Transverse colon (tissue), 4 donors: ENCODE measurements around the gene BLOC1S6. TPM values are rescaled to one million over a fixed set of nuclear protein-coding genes. Genes with fewer than 3 reads are reported as not detected.
A peak's percentile ranks its signal among the peaks of the same experiment; 100 is the strongest.

Experiments
- DNase-seq: peaks from one replicate; pipeline ENCODE4 v3.0.0-alpha.2; 2019
- H3K27ac ChIP-seq, 4 donors: fragments of 200-600 bp; sonication (generic); 2 replicates each; pipeline ENCODE4 v1.5.1; 2016 to 2018; ENCODE audit warnings: inconsistent platforms in 4 of 4
- H3K27me3 ChIP-seq: fragments of 200-600 bp; sonication (generic); 2 replicates; pipeline ENCODE4 v1.5.1; 2017; ENCODE audit warnings: inconsistent platforms
- H3K36me3 ChIP-seq, 4 donors: fragments of 200-600 bp; sonication (generic); 2 replicates each; pipeline ENCODE4 v1.5.1; 2017 to 2019; ENCODE audit warnings: inconsistent platforms in 4 of 4
- H3K4me1 ChIP-seq, 4 donors: fragments of 200-600 bp; sonication (generic); 2 replicates each; pipeline ENCODE4 v1.5.1; 2017 to 2020; ENCODE audit warnings: inconsistent platforms in 4 of 4
- H3K4me3 ChIP-seq, 4 donors: fragments of 200-600 bp; sonication (generic); 1 replicate in 1 of 4; 2 replicates in 3 of 4; pipeline versions ENCODE4 v1.5.1 to v1.6.1; 2017 to 2019; ENCODE audit warnings: inconsistent platforms in 4 of 4
- H3K9me3 ChIP-seq, 2 donors: fragments of 200-600 bp; sonication (generic); 2 replicates each; pipeline ENCODE4 v1.5.1; 2017 to 2019; ENCODE audit warnings: inconsistent platforms in 2 of 2
- EP300 ChIP-seq: sonication (generic); formaldehyde crosslinking; IDR thresholded peaks from one replicate; pipeline ENCODE4 v1.6.1; 2017; ENCODE audit warnings: antibody characterized with exemption, low read depth
- POLR2A ChIP-seq: fragments of 450-650 bp; IDR thresholded peaks from one replicate; pipeline ENCODE4 v1.6.1; 2016; ENCODE audit warnings: antibody characterized with exemption, mild to moderate bottlenecking, moderate library complexity
- POLR2AphosphoS5 ChIP-seq, 3 donors: sonication (generic); formaldehyde crosslinking; IDR thresholded peaks; one replicate each; pipeline ENCODE4 v1.6.1; 2016; ENCODE audit warnings: antibody characterized with exemption in 3 of 3
- WGBS, 2 donors: methylation state at CpG; one replicate each; pipeline ENCODE4 v1.1.5; 2018; ENCODE audit warnings: low coverage in 1 of 2; 5-methylcytosine and 5-hydroxymethylcytosine counted together
- in situ Hi-C, 4 donors: fragments of 200-750 bp; cut with MboI; loops; one replicate each; pipeline versions ENCODE4 v1.15.0 to v1.15.1; 2017; ENCODE audit warnings: low sequenced_read_pairs in 3 of 4, low pct_ligation_motif_present in 1 of 4, low pct_unique_long_range_greater_than_20kb in 1 of 4
- intact Hi-C: fragments of 100-400 bp; cut with DNase I; formaldehyde crosslinking; loops from one replicate; pipeline ENCODE4 v1.15.1; 2023; ENCODE audit warnings: low total_unique reads
- total RNA-seq, 4 donors: library from RNA; depleted of rRNA; stranded (reverse); fragments of >200 nt; gene quantifications; one replicate each; pipeline ENCODE4 v1.1.0, GENCODE V29; 2016
- TF ChIP-seq, protein P1 (sequence below), 5 experiments: fragments of 200-600 bp in 3 of 5; fragments of 450-650 bp in 2 of 5; sonication (generic) in 3 of 5; IDR thresholded peaks; 1 replicate in 2 of 5; 2 replicates in 3 of 5; pipeline ENCODE4 v1.5.1; 2016 to 2017; ENCODE audit warnings: antibody characterized with exemption in 5 of 5, inconsistent platforms in 3 of 5, mild to moderate bottlenecking in 2 of 5, moderate library complexity in 1 of 5

BLOC1S6 gene
- total RNA-seq, 4 donors from 2014 or later: 6.7 to 35.4 (median 23.8) TPM

DNA sequence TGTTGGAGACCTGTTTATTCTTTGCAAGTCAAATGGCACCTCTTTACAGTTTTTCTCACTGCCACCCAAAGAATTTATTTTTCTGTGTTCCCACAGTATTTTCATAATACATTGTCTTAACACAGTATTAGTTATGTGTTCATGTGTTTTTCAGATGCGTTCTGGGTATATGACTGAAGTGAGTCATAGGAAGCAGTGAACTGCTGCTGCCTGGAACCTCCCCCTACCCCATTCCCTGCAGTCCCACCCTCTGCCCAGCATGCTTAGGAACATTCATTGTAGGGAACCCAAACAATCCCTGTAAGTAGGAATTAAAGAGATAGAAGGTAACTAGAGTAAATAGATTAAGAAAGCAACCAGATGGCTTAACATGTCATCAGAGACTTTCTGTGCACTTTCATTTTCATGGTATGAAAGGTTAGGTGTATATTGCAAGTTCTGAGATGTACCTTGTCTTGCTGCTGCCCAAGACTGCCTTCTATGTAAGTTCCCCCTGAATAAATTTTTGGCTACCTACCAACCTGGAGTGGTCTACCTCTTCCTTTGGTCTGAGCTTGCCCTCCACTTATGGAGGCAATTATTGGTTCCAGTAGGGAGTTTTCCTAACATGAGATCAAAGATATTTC is 25.7 kb downstream of the BLOC1S6 start:
- DNase-seq: no peak
- TF ChIP-seq, protein P1, sequence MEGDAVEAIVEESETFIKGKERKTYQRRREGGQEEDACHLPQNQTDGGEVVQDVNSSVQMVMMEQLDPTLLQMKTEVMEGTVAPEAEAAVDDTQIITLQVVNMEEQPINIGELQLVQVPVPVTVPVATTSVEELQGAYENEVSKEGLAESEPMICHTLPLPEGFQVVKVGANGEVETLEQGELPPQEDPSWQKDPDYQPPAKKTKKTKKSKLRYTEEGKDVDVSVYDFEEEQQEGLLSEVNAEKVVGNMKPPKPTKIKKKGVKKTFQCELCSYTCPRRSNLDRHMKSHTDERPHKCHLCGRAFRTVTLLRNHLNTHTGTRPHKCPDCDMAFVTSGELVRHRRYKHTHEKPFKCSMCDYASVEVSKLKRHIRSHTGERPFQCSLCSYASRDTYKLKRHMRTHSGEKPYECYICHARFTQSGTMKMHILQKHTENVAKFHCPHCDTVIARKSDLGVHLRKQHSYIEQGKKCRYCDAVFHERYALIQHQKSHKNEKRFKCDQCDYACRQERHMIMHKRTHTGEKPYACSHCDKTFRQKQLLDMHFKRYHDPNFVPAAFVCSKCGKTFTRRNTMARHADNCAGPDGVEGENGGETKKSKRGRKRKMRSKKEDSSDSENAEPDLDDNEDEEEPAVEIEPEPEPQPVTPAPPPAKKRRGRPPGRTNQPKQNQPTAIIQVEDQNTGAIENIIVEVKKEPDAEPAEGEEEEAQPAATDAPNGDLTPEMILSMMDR (IDR thresholded peaks at IDR 0.05): no peak
- TF ChIP-seq POLR2AphosphoS5 (IDR thresholded peaks at IDR 0.05) (no peak), POLR2A (no peak), EP300 (no peak)

GRCh38 chr15:45616901-45617323 is 29.7 kb downstream of the BLOC1S6 start:
- H3K27ac ChIP-seq: peak overlapping the region in 1 of 4 donors; percentile 20
- in situ Hi-C loops: loop anchor here (10.0 to 25.0 kb wide), 4 partner anchors 155 to 455 kb away; partner anchors contain the start of gene SHF (in 1 of the 4)
- TF ChIP-seq POLR2AphosphoS5 (IDR thresholded peaks at IDR 0.05): peak in 1 of 3 donors; percentile 44
- TF ChIP-seq, protein P1 (IDR thresholded peaks at IDR 0.05): no peak
- DNase-seq: peak; percentile 30
- H3K36me3 ChIP-seq: no peaks in the 10 kb centered on the region
- no peak overlapping the region for H3K4me3 ChIP-seq
- peaks cover 0 to 4% (median 0%) of the 10 kb centered on the region in 4 donors for H3K4me1 ChIP-seq
- H3K27me3 ChIP-seq: no peaks in the 10 kb centered on the region
- intact Hi-C loops: no loop called here
- 55% methylated on average over 3 of the region's 3 CpGs; no CpG with 5 or more reads in 1 of the 2 donors for WGBS, 2 donors
- H3K9me3 ChIP-seq: no peaks in the 10 kb centered on the region

More for the DNA sequence above, 25.7 kb downstream of the BLOC1S6 start:
- no peaks in the 10 kb centered on the region for H3K9me3 ChIP-seq
- intact Hi-C loops: no loop called here
- 43 to 50% methylated on average over 1 of the region's 1 CpG for WGBS, 2 donors
- in situ Hi-C loops: loop anchor here (10.0 to 25.0 kb wide), 4 partner anchors 151 to 451 kb away; partner anchors contain the start of gene SHF (in 1 of the 4)
- H3K27ac ChIP-seq: no peak overlapping the region
- H3K36me3 ChIP-seq: no peaks in the 10 kb centered on the region
- peaks cover 0 to 4% (median 0%) of the 10 kb centered on the region in 4 donors for H3K4me1 ChIP-seq
- H3K27me3 ChIP-seq: no peaks in the 10 kb centered on the region
- no peak overlapping the region for H3K4me3 ChIP-seq

GRCh38 chr15:45618813-45619212 is 31.6 kb downstream of the BLOC1S6 start:
- TF ChIP-seq, protein P1 (IDR thresholded peaks at IDR 0.05): no peak
- TF ChIP-seq POLR2A: no peak
- no peak for TF ChIP-seq EP300
- no peak for TF ChIP-seq POLR2AphosphoS5 (IDR thresholded peaks at IDR 0.05)
- 77% methylated on average over 3 to 5 of the region's 5 CpGs for WGBS, 2 donors
- H3K4me1 ChIP-seq: peaks cover 0 to 4% (median 0%) of the 10 kb centered on the region in 4 donors
- in situ Hi-C loops (loop anchor here (10.0 to 25.0 kb wide), 4 partner anchors 157 to 457 kb away; partner anchors contain the start of gene SHF (in 1 of the 4)), intact Hi-C loops (no loop called here)
- no peak overlapping the region for H3K4me3 ChIP-seq
- DNase-seq: no peak
- no peaks in the 10 kb centered on the region for H3K36me3 ChIP-seq
- H3K27me3 ChIP-seq: no peaks in the 10 kb centered on the region
- H3K9me3 ChIP-seq: no peaks in the 10 kb centered on the region
- H3K27ac ChIP-seq: no peak overlapping the region

GRCh38 chr15:45628136-45628535 is 41.0 kb downstream of the BLOC1S6 start:
- H3K9me3 ChIP-seq: peaks cover 0 to 10% of the 10 kb centered on the region in 2 donors

More at GRCh38 chr15:45628136-45628535, 41.0 kb downstream of the BLOC1S6 start:
- Histone ChIP-seq H3K36me3 (no peaks in the 10 kb centered on the region), H3K27me3 (no peaks in the 10 kb centered on the region), H3K4me1 (peaks cover 0 to 16% (median 6%) of the 10 kb centered on the region in 4 donors), H3K4me3 (no peak overlapping the region), H3K27ac (no peak overlapping the region)
- in situ Hi-C loops: no loop called here
- intact Hi-C loops: no loop called here
- DNase-seq: no peak
- 90 to 95% methylated on average over 4 to 7 of the region's 7 CpGs for WGBS, 2 donors
- no peak for TF ChIP-seq POLR2A
- no peak for TF ChIP-seq EP300
- TF ChIP-seq, protein P1 (IDR thresholded peaks at IDR 0.05): no peak
- no peak for TF ChIP-seq POLR2AphosphoS5 (IDR thresholded peaks at IDR 0.05)
